HG03439 (cell line): ENCODE results near the gene BMPER.

Experiments used
- ATAC-seq: cut with Tn5 transposase; IDR thresholded peaks from one replicate; pipeline ENCODE4 v1.9.1; 2021; ENCODE audit warnings: mild to moderate bottlenecking, moderate library complexity; ENCODE audit not compliant: unreplicated experiment

The BMPER gene

DNA sequence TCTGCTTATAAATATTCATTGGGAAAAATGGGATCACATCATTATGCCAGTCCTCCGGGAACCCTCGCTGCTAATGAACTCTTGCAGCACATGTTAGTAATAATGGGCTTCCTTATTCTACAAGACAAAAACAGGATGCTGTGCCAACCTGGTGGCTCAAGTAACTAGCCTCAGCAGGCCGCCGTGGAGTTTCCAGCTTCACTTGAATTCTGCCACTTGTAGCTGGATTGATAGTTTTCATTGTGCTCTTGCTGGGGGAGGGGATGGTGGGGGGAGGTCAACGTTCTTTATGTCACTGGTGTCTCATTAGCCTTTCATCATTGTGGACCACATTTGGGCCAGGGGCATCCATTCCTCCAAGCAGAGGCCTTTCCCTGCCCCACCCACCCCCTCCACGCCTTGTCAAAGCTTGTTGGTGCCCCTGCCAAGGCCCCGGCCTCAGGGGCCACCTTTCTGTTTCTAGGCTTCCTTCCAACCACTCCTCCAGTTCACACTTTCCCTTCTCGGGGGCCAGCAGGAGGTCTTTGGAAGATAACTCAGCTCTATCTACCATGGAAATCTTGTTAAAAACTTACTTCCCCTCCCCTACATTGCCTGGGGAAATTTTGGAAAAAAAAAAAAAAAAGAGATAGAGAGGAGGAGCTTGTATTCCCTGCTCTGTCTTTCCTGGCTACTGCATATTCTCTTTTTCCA lies 153.9 kb downstream of the BMPER start:
- no peak for ATAC-seq

DNA sequence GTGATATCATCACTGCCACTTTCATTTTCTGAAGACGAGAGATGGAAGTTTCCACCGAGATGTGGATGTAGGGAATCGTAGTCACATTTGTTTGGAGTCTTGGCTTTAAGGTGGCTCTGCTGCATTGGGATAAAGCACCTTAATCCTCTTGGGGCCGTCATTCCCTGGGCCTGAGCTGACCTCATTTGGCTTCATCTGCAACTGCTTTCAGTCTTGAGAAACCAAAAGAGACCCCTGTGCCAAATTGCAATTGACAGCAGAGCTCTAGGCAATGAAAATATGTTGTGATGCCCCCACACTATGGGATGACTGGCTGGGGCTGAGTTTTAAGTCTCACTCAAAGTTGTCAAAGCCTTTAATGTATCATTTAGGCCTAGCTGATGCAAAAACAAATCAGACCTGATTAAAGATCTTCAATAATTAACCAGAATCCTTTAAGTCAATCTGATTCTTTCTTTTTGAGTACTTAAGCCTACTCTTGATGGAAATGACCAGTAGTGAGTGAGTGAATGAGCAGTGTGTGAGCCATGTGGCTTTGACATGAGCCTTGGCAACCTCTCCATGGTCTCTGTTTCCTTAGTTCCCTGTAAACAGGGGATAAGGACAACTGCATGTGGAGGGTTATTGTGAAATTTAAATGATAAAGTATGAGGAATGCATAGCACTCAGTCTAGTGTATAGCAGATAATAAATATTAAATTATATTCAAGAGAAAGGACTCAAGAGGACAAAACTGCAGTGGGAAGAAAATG lies 155.0 kb downstream of the BMPER start:
- ATAC-seq: no peak

DNA sequence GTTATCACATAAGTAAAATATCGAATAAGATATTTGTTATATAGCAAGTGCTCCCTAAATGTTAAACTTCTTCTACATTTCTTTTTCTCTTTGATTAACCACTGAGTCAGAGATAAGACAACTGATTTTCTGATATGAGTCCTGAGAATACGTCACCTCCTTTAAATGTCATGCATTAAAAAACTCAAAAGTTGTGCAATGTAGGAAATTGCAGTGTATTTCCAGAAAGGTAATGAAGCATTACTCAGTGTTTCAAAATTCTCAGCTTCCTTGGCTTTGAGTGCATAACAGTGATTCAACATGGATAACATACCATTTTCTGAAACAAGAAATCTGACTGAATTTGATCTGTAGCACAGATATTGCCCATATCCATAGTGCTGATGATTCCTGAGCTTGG lies 155.8 kb downstream of the BMPER start:
- ATAC-seq: no peak

DNA sequence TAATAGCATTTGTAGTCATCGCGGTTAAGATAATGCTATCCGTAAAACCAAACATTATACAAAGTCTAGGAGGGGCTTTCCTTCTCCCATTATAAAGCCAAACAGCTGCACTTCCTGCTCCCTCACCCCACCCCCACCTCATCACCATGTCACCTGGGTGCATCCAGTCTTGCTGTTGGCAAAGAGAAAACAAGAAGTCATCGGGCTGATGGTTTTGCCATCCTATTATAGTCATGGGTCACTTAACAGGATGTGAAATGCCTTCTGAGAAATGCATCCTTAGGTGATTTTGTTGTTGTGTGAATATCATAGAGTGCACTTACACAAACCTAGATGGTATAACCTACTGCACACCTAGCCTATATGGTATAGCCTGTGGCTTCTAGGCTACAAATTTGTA lies 157.0 kb downstream of the BMPER start:
- no peak for ATAC-seq

DNA sequence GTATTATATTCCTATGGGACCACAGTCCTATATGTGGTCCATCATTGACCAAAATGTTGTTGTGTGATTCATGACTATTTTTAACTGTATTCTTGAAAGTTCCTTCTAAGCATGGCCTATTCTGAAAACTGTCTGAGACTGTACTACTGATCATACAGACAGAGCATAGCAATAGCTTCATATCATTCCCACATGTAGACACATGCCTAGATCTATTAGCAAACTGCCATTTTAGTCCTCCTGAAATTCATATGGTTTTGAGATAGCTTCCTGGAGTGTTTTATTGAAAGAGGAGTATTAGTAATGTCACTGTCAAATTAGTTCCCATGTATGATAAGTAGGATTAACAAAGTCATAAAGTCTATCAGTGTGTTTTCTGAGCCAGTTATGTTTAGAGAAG lies 157.5 kb downstream of the BMPER start:
- ATAC-seq: no peak

DNA sequence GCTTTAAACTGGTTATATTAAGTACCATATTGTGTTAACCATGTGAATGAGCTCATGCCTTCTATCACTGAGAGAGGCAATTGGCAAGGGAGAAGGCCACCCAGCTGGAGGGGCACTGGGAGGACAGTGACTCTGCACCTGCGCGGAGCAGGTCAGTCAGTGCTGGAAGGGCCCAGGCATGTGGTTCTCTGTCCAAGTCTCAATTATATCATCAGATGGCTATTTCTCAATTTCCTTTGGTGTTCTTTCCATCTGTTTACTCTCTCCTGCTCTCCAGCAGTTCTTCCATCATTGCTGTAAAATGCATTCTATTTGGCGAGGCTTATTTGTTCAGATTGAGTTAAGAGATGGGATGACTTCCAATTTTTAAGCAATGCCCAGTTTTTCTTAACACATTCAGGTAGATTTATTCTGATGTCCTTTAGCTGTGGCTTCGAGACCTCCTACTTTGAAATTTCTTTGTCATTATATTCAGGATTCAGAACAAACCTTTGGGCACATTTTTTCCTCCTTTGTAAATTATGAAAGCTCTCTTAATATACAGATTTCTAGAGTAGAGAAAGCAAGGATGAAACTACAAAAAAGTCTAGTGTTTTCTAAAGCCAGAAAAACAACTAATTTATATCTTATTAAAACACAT lies 159.3 kb downstream of the BMPER start:
- ATAC-seq: no peak

DNA sequence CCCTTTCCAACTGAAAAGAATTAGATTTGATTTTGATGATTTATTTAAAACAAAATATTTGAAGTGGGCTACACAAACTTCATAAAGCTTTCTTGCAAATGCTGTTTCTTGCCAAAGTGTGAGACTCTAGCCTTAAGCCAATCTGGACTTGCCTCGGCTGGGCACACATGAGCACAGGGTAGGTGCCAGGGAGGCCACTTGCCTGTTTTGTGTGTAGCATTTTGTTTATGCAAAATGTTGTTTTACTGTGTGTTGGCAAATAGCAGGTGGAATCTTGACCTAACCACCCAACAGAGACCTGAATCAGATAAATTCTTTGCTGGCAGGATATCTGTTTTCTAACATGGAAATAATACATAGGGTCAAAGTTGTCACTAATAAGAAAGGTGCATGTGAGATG lies 161.1 kb downstream of the BMPER start:
- ATAC-seq: no peak

DNA sequence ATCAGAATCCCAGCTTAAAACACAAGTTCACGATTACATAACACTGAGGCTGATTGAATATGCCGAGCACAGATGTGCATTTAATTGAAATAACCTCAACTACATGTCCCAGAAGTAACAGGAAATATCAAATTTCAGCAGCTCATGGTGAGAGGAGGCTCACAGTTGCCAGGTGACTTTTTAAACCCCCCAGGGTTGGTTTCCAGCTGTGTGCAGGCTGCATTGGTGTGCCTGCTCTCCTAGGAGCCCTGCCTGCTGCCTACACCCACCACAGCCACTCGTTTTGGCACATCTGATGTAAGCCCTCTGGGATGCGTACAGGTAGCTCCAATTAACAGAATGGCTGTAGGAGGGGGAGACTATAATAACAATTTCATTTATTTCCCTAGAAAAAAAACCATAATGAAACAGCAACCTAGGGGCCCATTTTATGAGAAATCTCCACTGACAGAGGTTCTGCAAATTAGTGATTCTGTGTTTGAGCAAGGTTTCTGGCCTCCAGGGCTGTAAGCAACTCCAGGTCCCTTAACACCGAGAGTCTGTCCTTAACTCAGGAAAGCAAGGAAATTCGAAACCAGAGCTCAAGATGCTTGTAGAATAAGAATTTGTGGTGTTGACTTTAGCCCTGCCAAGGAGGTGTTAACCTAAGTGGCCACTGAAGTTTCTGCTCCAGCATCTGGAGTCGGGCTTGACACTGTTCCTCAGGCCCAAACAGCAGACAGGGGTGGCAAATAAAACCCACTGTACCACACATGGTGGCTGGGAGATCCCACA lies 161.9 kb downstream of the BMPER start:
- no peak for ATAC-seq

DNA sequence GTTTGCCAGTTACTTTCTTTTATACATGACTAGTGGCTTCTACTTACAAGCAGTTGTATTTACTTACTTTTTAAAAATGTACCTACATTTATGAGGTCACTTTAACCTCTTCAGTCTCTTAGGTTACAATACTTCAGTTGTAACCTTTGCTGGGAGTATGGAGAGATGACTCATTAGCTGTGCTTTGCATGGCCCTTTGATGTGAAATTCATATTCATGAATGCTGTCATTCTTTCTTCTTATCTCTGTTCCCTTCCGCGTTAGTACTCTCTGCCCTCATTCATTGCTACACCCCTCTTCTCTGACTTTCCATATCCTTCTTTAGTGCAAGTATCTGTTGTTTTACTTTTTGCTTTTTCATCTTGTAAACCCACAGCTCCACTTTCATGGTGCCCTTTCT lies 164.3 kb downstream of the BMPER start:
- ATAC-seq: no peak

DNA sequence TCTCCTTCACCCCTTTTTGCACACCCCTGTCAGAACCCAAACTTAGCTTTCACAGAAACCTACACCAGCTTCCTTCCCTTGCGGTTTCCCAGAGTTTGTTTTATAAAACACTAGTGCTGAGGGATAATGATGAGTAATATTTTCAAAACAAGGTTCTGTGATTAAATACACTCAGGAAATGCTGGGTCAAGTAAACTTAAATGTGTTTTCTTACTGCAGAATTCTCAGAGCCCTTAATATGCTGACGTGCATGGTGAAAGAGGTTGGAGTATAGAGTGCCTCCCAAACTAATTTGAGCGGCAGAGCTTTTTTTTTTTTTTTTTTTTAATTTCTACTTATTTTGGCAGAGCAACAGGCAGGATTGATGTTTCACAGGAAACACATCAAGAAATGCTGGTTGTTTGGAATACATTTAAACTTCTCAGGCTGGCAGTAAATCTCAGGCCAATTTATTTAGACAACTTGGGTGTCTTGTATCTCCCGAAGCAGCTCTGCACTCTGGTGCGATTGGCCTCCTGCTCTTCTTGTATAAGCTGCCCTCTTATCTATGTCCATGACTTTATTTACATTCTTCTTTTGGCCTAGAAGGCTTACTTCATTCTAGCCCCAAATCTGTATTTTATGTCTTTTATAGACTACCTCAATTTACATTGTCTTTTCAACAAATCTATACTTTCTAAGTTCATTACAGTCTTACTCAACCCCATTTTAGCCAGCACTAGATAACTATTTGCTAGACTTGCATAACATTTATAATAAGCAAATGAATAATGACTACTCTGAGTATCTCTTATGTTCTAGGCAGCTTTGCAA lies 165.4 kb downstream of the BMPER start:
- ATAC-seq: no peak

DNA sequence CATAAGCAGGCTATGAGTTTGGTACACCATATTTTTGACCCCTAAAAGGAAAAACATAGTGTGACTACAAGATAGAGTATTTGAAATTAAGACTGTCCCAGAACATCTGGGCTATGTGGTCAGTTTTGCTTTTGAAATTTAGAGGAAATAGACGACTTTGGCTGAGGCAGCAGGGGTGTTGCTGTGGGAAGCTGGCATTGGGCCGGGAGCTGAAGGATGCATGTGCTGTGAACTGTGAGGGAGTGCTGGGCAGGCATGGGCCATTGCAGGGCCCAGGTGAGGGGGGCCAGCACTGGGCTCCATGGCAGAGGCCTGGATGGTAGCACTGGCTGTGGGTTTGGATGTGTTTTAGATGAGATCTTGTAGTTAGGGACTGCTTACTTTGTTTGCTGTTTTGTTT lies 168.3 kb downstream of the BMPER start:
- no peak for ATAC-seq

DNA sequence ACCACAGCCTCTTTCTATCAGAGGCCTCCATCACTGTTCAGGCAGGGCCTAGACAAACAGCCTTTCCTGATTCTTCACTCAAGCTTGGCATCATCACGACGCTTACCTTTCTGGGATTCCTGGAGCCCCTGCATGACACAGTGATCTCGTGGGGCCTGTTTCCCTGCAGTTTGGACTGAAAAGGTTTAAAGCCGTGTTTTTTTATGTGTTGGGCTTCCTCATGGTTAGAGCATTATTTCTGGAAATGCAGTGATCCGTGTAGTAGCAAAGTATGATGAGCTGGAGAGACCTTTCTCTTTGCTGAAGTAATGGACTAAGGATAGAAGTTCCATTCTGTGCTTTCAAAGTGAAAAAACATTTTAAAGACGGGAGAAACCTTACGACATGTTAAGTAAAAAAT lies 169.1 kb downstream of the BMPER start:
- ATAC-seq: no peak

DNA sequence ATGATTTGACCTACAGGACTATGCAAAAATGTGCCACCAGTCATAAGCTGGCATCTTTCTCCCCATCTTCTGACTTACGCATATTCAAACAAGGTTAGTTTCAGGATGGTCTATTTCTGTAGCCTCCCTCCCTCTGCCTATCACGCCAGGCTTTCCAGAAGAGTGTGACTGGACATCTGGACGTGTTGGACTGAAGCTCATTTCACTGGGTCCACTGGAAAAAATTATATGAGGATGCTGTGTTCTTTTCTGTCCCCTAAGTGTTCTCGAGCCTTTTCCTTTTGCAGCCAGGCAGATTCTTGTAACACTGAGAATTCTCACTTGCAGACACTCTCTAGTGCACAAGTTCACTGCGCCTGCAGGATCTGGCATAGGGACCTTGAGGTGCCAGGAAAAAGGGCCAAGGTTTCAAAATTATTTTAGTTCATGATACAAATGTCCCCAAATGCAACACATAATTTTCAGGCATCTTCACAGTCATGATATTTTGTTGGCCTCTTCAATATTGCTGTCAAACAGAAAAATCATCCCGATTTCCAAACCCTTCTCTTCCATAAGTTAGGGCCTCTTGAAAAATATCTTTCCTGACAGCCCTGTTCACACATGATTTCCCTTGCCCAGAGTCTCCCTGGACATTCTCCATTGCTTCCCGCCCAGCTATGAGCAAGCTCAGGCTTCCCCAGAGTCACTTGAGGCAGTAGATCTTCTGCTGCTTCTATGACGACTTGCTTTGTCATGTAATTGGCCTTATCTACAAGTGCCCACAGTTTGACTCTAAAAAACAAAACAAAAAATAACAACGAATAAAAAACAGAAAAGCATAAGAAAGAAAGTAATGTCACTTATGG lies 170.4 kb downstream of the BMPER start:
- no peak for ATAC-seq

DNA sequence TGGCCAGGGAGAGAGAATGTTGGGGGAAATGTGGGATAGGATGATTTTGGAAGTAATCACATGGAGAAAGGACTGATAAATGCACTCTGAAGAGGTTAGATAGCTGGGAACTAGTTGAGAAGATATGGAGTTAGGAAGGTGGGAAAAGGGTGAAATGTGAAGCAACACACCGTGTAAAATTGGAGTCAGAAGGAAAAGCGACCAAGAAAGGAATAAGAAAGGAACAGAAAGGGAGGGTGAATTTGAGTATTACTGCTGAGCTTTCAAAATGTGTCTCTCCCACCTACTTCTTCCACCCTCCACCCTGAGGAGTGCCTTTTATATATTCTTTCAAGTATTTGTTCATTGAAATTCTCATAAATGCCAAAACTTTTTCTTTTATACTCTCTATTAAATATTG lies 171.8 kb downstream of the BMPER start:
- ATAC-seq: no peak

DNA sequence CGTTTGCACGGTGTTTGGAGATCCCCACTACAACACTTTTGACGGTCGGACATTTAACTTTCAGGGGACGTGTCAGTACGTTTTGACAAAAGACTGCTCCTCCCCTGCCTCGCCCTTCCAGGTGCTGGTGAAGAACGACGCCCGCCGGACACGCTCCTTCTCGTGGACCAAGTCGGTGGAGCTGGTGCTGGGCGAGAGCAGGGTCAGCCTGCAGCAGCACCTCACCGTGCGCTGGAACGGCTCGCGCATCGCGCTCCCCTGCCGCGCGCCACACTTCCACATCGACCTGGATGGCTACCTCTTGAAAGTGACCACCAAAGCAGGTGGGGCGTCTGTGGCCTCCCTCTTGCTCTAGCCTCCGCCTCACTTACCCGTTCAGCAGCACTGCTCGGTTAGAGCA lies 173.5 kb downstream of the BMPER start:
- no peak for ATAC-seq

DNA sequence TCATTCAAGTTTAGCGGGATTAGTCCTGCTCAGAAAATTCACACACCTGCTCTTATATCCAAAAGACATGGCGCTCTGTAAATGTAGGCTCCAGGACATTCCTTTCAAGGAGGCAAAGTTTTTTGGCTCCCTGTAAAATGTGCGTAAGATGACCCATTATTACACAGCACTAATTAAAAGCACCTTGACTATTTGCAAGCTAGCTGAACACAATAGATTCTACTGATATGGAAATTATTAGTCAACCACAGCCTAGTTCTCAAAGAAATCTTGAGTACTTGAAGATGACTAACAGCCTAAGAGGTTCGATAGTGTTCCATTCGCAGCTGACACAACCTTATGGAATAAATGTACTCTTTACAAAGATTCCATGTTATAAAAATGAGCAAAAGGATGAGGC lies 175.2 kb downstream of the BMPER start:
- no peak for ATAC-seq

DNA sequence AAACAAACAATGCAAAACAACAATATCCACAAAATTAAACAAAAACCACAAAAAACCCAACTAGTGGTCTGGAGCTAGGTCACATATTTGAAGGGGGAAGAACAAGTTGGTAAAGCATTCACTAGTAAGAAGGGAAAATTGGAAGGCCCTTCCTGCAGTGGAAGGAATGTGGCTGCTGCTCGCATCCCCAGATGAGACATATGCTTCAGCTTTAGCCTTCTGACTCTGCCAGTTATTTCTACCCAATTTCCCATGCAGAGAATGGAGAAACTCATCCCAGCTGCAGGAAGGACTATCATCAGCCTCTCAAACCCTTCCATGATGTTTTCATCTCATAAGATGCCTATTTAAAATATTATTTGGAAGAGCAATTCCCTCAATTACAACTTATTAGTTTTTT lies 176.6 kb downstream of the BMPER start:
- ATAC-seq: no peak

DNA sequence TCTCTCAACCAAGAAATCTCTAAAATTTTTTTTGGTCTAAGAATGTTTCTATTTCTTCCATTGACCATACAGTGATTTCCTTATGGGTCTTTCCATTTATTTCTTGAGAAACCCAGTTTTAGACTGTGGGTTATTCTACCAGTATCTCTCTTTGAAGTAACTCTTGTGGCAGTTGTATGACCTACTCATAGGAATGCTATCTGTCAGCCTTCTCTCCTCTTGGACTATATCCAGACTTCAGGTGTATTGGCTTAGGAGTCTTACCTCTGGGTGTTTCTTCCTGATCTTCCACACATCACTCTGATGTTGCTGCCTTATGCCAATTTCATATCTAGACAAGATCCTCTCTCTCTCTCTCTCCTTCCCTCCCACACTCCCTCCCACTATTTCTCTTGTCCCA lies 178.1 kb downstream of the BMPER start:
- no peak for ATAC-seq

DNA sequence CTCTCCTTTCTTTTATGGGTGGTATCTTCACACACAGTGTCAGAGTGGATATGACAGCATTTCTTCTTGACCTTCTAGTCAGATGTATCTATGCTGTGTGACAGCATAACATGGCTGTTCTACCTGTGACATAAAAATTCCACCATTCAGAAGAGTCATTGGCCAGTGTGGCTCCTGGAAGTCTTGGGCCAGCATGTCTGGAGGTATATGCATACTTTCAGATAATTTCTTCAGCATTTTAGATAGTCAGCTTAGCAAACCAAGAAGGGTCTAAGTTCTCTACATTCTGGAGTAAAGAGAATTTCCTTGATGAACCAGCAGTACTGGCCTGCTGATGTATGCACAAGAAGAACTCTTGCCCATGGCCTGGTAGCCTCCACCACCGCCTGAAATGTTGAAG lies 179.3 kb downstream of the BMPER start:
- ATAC-seq: no peak

DNA sequence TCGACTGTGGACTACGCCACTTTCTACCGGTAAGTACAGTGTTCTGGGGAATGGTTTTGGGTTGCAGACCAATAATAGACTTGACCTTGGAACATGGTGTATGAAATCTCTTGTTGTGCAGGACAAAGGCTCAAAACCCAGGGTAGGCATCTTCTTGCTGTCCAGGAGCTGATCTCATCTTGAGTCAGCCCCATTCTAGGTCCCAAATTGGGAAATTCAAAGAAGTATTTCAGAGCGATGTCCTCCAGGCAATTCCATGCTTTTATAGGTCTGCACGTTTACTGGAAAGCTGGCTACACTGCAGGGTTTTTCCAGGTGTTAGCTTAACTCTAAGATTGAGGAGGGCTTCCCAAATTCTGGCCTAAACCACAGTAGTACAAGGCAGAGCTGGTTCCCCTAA lies 180.7 kb downstream of the BMPER start:
- no peak for ATAC-seq
